ENCODE data around the gene SLC31A1.
"Not testable (repeated sequence)": the region's sequence is repeated elsewhere in the genome, so short reads cannot be mapped to it uniquely, and the experiment has no call there.

SLC31A1 gene

DNA sequence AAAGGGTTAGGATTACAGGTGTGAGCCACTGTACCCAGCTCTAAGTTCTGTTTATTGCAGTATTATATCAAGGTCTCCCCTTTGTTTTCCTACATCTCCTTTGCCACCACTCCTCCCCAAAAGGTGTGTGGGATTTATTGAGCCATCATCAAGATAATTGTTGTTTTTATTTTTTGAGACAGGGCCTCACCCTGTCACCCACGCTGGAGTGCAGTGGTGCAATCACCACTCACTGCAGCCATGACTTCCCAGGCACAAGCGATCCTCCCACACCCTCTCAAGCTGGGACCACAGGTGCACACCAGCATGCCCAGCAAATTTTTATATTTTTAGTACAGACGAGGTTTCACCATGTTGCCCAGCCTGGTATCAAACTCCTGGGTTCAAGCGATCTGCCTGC is 24.6 kb downstream of the SLC31A1 start:
- Histone ChIP-seq H3K4me3 (replicated peaks; ENCODE audit: insufficient read depth, low read length) (no peak overlapping the region), H3K27me3 (ENCODE audit: insufficient read depth, poor library complexity, severe bottlenecking) (no peaks in the 10 kb centered on the region)

DNA sequence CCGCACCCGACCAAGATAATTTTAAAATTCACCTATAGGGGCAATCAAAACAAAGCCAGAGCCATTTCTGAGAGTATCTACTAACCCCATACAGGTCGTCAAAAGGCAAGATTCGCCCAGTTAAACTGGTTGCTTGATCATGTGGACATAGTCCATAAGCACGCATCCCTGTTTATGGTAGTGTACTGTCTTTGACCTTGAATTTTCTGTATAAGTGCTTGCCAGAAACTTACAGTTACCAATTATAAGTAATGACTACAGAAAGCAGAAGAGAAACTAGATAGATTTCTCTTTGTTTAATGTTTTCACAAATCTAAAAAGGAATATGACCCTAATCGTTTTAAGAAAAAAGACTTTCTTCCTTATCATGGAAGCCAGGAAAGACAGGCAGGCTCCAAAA is 25.6 kb downstream of the SLC31A1 start:
- Histone ChIP-seq H3K27me3 (ENCODE audit: insufficient read depth, poor library complexity, severe bottlenecking) (no peaks in the 10 kb centered on the region), H3K27ac (replicated peaks) (no peak overlapping the region), H3K4me3 (replicated peaks; ENCODE audit: insufficient read depth, low read length) (no peak overlapping the region)
- no peak for DNase-seq (ENCODE audit: low read depth in 1 of 2, low spot score in 1 of 2)
- TF ChIP-seq, protein P1, sequence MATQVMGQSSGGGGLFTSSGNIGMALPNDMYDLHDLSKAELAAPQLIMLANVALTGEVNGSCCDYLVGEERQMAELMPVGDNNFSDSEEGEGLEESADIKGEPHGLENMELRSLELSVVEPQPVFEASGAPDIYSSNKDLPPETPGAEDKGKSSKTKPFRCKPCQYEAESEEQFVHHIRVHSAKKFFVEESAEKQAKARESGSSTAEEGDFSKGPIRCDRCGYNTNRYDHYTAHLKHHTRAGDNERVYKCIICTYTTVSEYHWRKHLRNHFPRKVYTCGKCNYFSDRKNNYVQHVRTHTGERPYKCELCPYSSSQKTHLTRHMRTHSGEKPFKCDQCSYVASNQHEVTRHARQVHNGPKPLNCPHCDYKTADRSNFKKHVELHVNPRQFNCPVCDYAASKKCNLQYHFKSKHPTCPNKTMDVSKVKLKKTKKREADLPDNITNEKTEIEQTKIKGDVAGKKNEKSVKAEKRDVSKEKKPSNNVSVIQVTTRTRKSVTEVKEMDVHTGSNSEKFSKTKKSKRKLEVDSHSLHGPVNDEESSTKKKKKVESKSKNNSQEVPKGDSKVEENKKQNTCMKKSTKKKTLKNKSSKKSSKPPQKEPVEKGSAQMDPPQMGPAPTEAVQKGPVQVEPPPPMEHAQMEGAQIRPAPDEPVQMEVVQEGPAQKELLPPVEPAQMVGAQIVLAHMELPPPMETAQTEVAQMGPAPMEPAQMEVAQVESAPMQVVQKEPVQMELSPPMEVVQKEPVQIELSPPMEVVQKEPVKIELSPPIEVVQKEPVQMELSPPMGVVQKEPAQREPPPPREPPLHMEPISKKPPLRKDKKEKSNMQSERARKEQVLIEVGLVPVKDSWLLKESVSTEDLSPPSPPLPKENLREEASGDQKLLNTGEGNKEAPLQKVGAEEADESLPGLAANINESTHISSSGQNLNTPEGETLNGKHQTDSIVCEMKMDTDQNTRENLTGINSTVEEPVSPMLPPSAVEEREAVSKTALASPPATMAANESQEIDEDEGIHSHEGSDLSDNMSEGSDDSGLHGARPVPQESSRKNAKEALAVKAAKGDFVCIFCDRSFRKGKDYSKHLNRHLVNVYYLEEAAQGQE (IDR thresholded peaks at IDR 0.05; ENCODE audit: insufficient replicate concordance, low read depth) = no peak
- no peak for TF ChIP-seq SPI1 (IDR thresholded peaks at IDR 0.05; ENCODE audit: borderline replicate concordance, low read depth)

More for the DNA sequence above, 24.6 kb downstream of the SLC31A1 start:
- TF ChIP-seq GABPA (IDR thresholded peaks at IDR 0.05; ENCODE audit: low read depth) (no peak), SPI1 (IDR thresholded peaks at IDR 0.05; ENCODE audit: borderline replicate concordance, low read depth) (no peak), POLR2AphosphoS5 (IDR thresholded peaks at IDR 0.05; ENCODE audit: low read depth) (no peak)
- TF ChIP-seq, protein P2, sequence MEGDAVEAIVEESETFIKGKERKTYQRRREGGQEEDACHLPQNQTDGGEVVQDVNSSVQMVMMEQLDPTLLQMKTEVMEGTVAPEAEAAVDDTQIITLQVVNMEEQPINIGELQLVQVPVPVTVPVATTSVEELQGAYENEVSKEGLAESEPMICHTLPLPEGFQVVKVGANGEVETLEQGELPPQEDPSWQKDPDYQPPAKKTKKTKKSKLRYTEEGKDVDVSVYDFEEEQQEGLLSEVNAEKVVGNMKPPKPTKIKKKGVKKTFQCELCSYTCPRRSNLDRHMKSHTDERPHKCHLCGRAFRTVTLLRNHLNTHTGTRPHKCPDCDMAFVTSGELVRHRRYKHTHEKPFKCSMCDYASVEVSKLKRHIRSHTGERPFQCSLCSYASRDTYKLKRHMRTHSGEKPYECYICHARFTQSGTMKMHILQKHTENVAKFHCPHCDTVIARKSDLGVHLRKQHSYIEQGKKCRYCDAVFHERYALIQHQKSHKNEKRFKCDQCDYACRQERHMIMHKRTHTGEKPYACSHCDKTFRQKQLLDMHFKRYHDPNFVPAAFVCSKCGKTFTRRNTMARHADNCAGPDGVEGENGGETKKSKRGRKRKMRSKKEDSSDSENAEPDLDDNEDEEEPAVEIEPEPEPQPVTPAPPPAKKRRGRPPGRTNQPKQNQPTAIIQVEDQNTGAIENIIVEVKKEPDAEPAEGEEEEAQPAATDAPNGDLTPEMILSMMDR (IDR thresholded peaks at IDR 0.05; ENCODE audit: insufficient read depth, low read length) = no peak
- TF ChIP-seq, protein P1 (IDR thresholded peaks at IDR 0.05; ENCODE audit: insufficient replicate concordance, low read depth) = no peak
- no peak overlapping the region for H3K27ac ChIP-seq (replicated peaks)
- no peak for DNase-seq (ENCODE audit: low read depth in 1 of 2, low spot score in 1 of 2)

DNA sequence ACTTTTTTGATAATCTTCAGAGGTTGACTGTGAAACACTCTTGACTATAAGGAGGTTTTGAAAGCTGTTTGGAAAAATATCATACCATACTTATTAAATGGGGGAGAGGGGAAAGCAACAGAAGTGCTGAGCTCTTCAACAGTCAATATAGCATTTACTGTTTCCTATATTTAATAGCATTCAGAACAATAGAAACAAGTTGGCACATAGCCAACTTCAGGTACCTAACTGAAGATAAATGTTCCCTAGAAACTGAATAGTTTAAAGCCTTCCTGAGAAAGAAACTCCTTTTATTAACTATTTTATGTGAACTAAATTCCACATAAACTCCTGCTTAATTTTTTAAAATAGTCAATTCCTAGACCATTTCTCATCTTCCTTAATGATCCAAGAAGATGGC is 26.3 kb downstream of the SLC31A1 start:
- Histone ChIP-seq H3K4me3 (replicated peaks; ENCODE audit: insufficient read depth, low read length) (no peak overlapping the region), H3K27me3 (ENCODE audit: insufficient read depth, poor library complexity, severe bottlenecking) (no peaks in the 10 kb centered on the region), H3K27ac (replicated peaks) (no peak overlapping the region)
- no peak for DNase-seq (ENCODE audit: low read depth in 1 of 2, low spot score in 1 of 2)
- TF ChIP-seq POLR2AphosphoS5 (IDR thresholded peaks at IDR 0.05; ENCODE audit: low read depth) (no peak), SPI1 (IDR thresholded peaks at IDR 0.05; ENCODE audit: borderline replicate concordance, low read depth) (no peak), GABPA (IDR thresholded peaks at IDR 0.05; ENCODE audit: low read depth) (no peak)
- TF ChIP-seq, protein P2 (IDR thresholded peaks at IDR 0.05; ENCODE audit: insufficient read depth, low read length) = no peak
- TF ChIP-seq, protein P1 (IDR thresholded peaks at IDR 0.05; ENCODE audit: insufficient replicate concordance, low read depth) = no peak

DNA sequence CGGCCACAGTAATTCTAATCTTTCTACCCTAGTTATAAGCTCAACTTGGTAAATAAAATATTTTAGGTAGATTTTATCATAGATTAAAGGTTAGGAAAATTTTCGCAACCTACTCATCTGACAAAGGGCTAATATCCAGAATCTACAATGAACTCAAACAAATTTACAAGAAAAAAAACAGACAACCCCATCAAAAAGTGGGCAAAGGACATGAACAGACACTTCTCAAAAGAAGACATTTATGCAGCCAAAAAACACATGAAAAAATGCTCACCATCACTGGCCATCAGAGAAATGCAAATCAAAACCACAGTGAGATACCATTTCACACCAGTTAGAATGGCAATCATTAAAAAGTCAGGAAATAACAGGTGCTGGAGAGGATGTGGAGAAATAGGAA is 28.3 kb downstream of the SLC31A1 start:
- not testable (repeated sequence) for DNase-seq (ENCODE audit: low read depth in 1 of 2, low spot score in 1 of 2); H3K27ac ChIP-seq (replicated peaks); H3K4me3 ChIP-seq (replicated peaks; ENCODE audit: insufficient read depth, low read length); H3K27me3 ChIP-seq (ENCODE audit: insufficient read depth, poor library complexity, severe bottlenecking)
